Measurements from ENCODE around the gene TYMP. TPM values are rescaled to one million over a fixed set of nuclear protein-coding genes. Genes with fewer than 3 reads are reported as not detected.

TYMP gene
- total RNA-seq, 1 donor from 2014 or later, result 6.3 TPM

GRCh38 chr22:50518606-50519005, 11.2 kb downstream of the TYMP start:
- Mint-ChIP-seq H3K4me3 (ENCODE audit: unreplicated experiment) (no peak overlapping the region), H3K27ac (ENCODE audit: unreplicated experiment) (no peak overlapping the region), H3K36me3 (ENCODE audit: low read depth, unreplicated experiment) (peaks cover 17% of the 10 kb centered on the region), H3K27me3 (ENCODE audit: unreplicated experiment) (peaks cover 10% of the 10 kb centered on the region), H3K9me3 (ENCODE audit: unreplicated experiment) (no peaks in the 10 kb centered on the region), H3K4me1 (ENCODE audit: unreplicated experiment) (peaks cover 2% of the 10 kb centered on the region)
- no peak for DNase-seq (ENCODE audit: low spot score)
- TF ChIP-seq CTCF (IDR thresholded peaks at IDR 0.05; ENCODE audit: unreplicated experiment), result no peak

- H3K4me1 Mint-ChIP-seq (ENCODE audit: unreplicated experiment), result peaks cover 2% of the 10 kb centered on the region
- peaks cover 4% of the 10 kb centered on the region for H3K27me3 Mint-ChIP-seq (ENCODE audit: unreplicated experiment)
- no peak for TF ChIP-seq CTCF (IDR thresholded peaks at IDR 0.05; ENCODE audit: unreplicated experiment)
- DNase-seq (ENCODE audit: low spot score), result no peak
- no peaks in the 10 kb centered on the region for H3K9me3 Mint-ChIP-seq (ENCODE audit: unreplicated experiment)
- peaks cover 17% of the 10 kb centered on the region for H3K36me3 Mint-ChIP-seq (ENCODE audit: low read depth, unreplicated experiment)
- H3K4me3 Mint-ChIP-seq (ENCODE audit: unreplicated experiment), result no peak overlapping the region
- H3K27ac Mint-ChIP-seq (ENCODE audit: unreplicated experiment), result no peak overlapping the region
Measured at GRCh38 chr22:50517495-50518260, 12.1 kb downstream of the TYMP start.

- no peaks in the 10 kb centered on the region for H3K9me3 Mint-ChIP-seq (ENCODE audit: unreplicated experiment)
- H3K4me3 Mint-ChIP-seq (ENCODE audit: unreplicated experiment), result no peak overlapping the region
- H3K36me3 Mint-ChIP-seq (ENCODE audit: low read depth, unreplicated experiment), result peaks cover 17% of the 10 kb centered on the region
- no peak for DNase-seq (ENCODE audit: low spot score)
- peaks cover 4% of the 10 kb centered on the region for H3K27me3 Mint-ChIP-seq (ENCODE audit: unreplicated experiment)
- H3K4me1 Mint-ChIP-seq (ENCODE audit: unreplicated experiment), result peaks cover 6% of the 10 kb centered on the region
- H3K27ac Mint-ChIP-seq (ENCODE audit: unreplicated experiment), result no peak overlapping the region
- no peak for TF ChIP-seq CTCF (IDR thresholded peaks at IDR 0.05; ENCODE audit: unreplicated experiment)
Measured at GRCh38 chr22:50516891-50517290, 12.9 kb downstream of the TYMP start.

- DNase-seq (ENCODE audit: low spot score), result no peak
- Mint-ChIP-seq H3K4me1 (ENCODE audit: unreplicated experiment) (peaks cover 6% of the 10 kb centered on the region), H3K4me3 (ENCODE audit: unreplicated experiment) (no peak overlapping the region), H3K36me3 (ENCODE audit: low read depth, unreplicated experiment) (peaks cover 15% of the 10 kb centered on the region), H3K27me3 (ENCODE audit: unreplicated experiment) (peaks cover 4% of the 10 kb centered on the region), H3K27ac (ENCODE audit: unreplicated experiment) (no peak overlapping the region), H3K9me3 (ENCODE audit: unreplicated experiment) (no peaks in the 10 kb centered on the region)
- TF ChIP-seq CTCF (IDR thresholded peaks at IDR 0.05; ENCODE audit: unreplicated experiment), result no peak
Measured at GRCh38 chr22:50516068-50516467, 13.7 kb downstream of the TYMP start.

GRCh38 chr22:50513175-50513574, 16.6 kb downstream of the TYMP start:
- H3K27ac Mint-ChIP-seq (ENCODE audit: unreplicated experiment), result no peak overlapping the region
- peaks cover 4% of the 10 kb centered on the region for H3K36me3 Mint-ChIP-seq (ENCODE audit: low read depth, unreplicated experiment)

More at GRCh38 chr22:50513175-50513574, 16.6 kb downstream of the TYMP start:
- no peaks in the 10 kb centered on the region for H3K9me3 Mint-ChIP-seq (ENCODE audit: unreplicated experiment)
- no peak overlapping the region for H3K4me3 Mint-ChIP-seq (ENCODE audit: unreplicated experiment)
- DNase-seq (ENCODE audit: low spot score), result no peak
- peaks cover 11% of the 10 kb centered on the region for H3K27me3 Mint-ChIP-seq (ENCODE audit: unreplicated experiment)
- peaks cover 19% of the 10 kb centered on the region for H3K4me1 Mint-ChIP-seq (ENCODE audit: unreplicated experiment)
- TF ChIP-seq CTCF (IDR thresholded peaks at IDR 0.05; ENCODE audit: unreplicated experiment), result no peak
